GM12878 (cell line): Measurements from ENCODE around the gene RNU6-9.

Experiments
- CEBPB ChIP-seq, 2 experiments: fragments of 150-350 bp in 1 of 2; IDR thresholded peaks; 2 replicates each; pipeline ENCODE4 v1.6.1; 2012 to 2014; ENCODE audit warnings: low read depth in 2 of 2, low read length in 2 of 2, borderline replicate concordance in 1 of 2, inconsistent platforms in 1 of 2
- SUZ12 ChIP-seq: fragments of 200-600 bp; sonication (generic); IDR thresholded peaks from one replicate; pipeline ENCODE4 v1.6.1; 2018; ENCODE audit warnings: antibody characterized with exemption, mild to moderate bottlenecking; ENCODE audit not compliant: unreplicated experiment

- no peak for TF ChIP-seq SUZ12
- no peak for TF ChIP-seq CEBPB (IDR thresholded peaks at IDR 0.05; ENCODE audit: borderline replicate concordance in 1 of 2, low read depth in 2 of 2, low read length in 2 of 2)
These were observed 37.6 kb upstream of the RNU6-9 start for GRCh38 chr19:855566-856120.
